Stimulated activated effector memory CD8-positive, alpha-beta T cell treated with anti-CD3 and anti-CD28 coated beads, Interleukin-12 subunit alpha, Interleukin-12 subunit beta, amount 100 ng/mL, for 72 hours (primary cell): ENCODE results near the gene ADAMTS20.
A peak's percentile ranks its signal among the peaks of the same experiment; 100 is the strongest.

ENCODE experiments used
- ATAC-seq: fragments of 150-1000 bp; cut with Tn5 transposase; 2 replicates; pipeline ENCODE4 v1.10.0; 2021
- DNase-seq, 2 donors: peaks; one replicate each; pipeline ENCODE4 v3.0.0; 2021 to 2022; ENCODE audit warnings: low spot score in 2 of 2
- H3K27ac Mint-ChIP-seq: one replicate; pipeline ENCODE4 v1.8.0; 2022; ENCODE audit warnings: mild to moderate bottlenecking, mixed read lengths
- H3K36me3 Mint-ChIP-seq: one replicate; pipeline ENCODE4 v1.8.0; 2022; ENCODE audit warnings: mild to moderate bottlenecking, mixed read lengths
- H3K4me1 Mint-ChIP-seq: one replicate; pipeline ENCODE4 v1.8.0; 2022; ENCODE audit warnings: mixed read lengths
- H3K4me3 Mint-ChIP-seq: one replicate; pipeline ENCODE4 v1.8.0; 2022; ENCODE audit warnings: mild to moderate bottlenecking, mixed read lengths
- H3K9me3 Mint-ChIP-seq: one replicate; pipeline ENCODE4 v1.8.0; 2022; ENCODE audit warnings: mixed read lengths

The ADAMTS20 gene

GRCh38 chr12:43551971-43552559 lies at the start of gene ADAMTS20:
TSS of gene ADAMTS20 (minus strand) at chr12:43552203. CDS start at chr12:43551921, 282 bp downstream.
- Mint-ChIP-seq H3K4me1 (no peaks in the 10 kb centered on the region), H3K36me3 (no peaks in the 10 kb centered on the region), H3K4me3 (no peak within 1 kb of the TSS), H3K27ac (no peak within 1 kb of the TSS), H3K9me3 (peaks cover 11% of the 10 kb centered on the region)
- no peak for DNase-seq
- no peak for ATAC-seq

DNA sequence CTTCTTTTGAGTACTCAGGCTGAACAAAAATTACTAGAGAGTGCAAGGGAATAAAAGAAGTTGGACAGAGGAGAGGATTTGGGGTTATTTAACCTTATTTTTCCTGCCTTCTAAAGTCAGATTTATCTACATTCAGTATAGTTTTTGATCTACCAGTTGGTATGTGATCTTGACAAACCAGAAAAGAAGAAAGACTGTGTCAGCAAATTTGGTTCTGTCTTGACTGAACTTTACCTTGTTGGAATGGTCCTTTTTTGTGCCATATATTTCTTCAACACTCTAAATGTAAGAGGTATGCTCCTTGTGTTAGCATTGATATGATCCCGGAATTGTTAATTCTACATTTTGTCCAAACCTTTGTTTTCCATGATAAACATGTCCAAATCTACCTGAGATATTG lies 47.7 kb upstream of the ADAMTS20 start:
- Mint-ChIP-seq H3K36me3 (no peaks in the 10 kb centered on the region), H3K9me3 (no peaks in the 10 kb centered on the region), H3K4me1 (no peaks in the 10 kb centered on the region), H3K27ac (no peak overlapping the region), H3K4me3 (no peak overlapping the region)
- ATAC-seq (no peak), DNase-seq (no peak)

DNA sequence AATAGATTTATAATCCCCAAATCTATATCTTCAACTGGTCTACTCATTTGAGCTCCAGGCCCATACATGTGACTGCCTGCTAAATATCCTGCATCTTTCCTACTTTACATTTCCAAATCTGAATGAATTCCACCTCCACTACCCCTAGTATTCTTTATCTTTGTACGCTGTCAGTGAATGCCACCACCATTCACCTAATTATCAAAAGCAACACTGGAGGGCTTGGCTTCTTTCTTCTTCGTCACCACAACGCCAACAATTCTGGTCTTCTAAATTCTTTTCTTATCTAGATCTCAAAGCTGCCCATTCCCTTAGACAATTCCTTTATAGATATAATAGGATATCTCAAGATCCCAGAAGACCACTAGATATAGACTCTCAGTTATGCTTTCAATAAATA lies 47.1 kb upstream of the ADAMTS20 start:
- no peak overlapping the region for H3K4me3 Mint-ChIP-seq
- no peaks in the 10 kb centered on the region for H3K9me3 Mint-ChIP-seq
- H3K36me3 Mint-ChIP-seq, result no peaks in the 10 kb centered on the region
- no peak overlapping the region for H3K27ac Mint-ChIP-seq
- ATAC-seq (no peak), DNase-seq (no peak)
- H3K4me1 Mint-ChIP-seq, result no peaks in the 10 kb centered on the region

- DNase-seq (no peak), ATAC-seq (no peak)
- Mint-ChIP-seq H3K36me3 (no peaks in the 10 kb centered on the region), H3K4me1 (no peaks in the 10 kb centered on the region), H3K4me3 (no peak overlapping the region), H3K9me3 (no peaks in the 10 kb centered on the region), H3K27ac (no peak overlapping the region)
Measured at GRCh38 chr12:43590307-43590706, 38.3 kb upstream of the ADAMTS20 start.

- Mint-ChIP-seq H3K9me3 (no peaks in the 10 kb centered on the region), H3K27ac (no peak overlapping the region), H3K4me3 (no peak overlapping the region), H3K36me3 (no peaks in the 10 kb centered on the region), H3K4me1 (no peaks in the 10 kb centered on the region)
- ATAC-seq (no peak), DNase-seq (no peak)
Measured at GRCh38 chr12:43586646-43587245, 34.7 kb upstream of the ADAMTS20 start.

- ATAC-seq (no peak), DNase-seq (no peak)
- H3K27ac Mint-ChIP-seq, result no peak overlapping the region
- H3K9me3 Mint-ChIP-seq, result no peaks in the 10 kb centered on the region
- H3K36me3 Mint-ChIP-seq, result no peaks in the 10 kb centered on the region
- no peak overlapping the region for H3K4me3 Mint-ChIP-seq
- no peaks in the 10 kb centered on the region for H3K4me1 Mint-ChIP-seq
Measured at GRCh38 chr12:43585676-43586075, 33.7 kb upstream of the ADAMTS20 start.

- H3K4me1 Mint-ChIP-seq, result no peaks in the 10 kb centered on the region
- H3K27ac Mint-ChIP-seq, result no peak overlapping the region
- ATAC-seq, result no peak
- H3K4me3 Mint-ChIP-seq, result no peak overlapping the region
- no peak for DNase-seq
- no peaks in the 10 kb centered on the region for H3K36me3 Mint-ChIP-seq
- no peaks in the 10 kb centered on the region for H3K9me3 Mint-ChIP-seq
Measured at GRCh38 chr12:43580601-43581000, 28.6 kb upstream of the ADAMTS20 start.

- no peaks in the 10 kb centered on the region for H3K4me1 Mint-ChIP-seq
- no peaks in the 10 kb centered on the region for H3K36me3 Mint-ChIP-seq
- DNase-seq, result no peak
- H3K27ac Mint-ChIP-seq, result no peak overlapping the region
- no peaks in the 10 kb centered on the region for H3K9me3 Mint-ChIP-seq
- no peak overlapping the region for H3K4me3 Mint-ChIP-seq
- ATAC-seq, result no peak
Measured at GRCh38 chr12:43579206-43579605, 27.2 kb upstream of the ADAMTS20 start.

- Mint-ChIP-seq H3K36me3 (no peaks in the 10 kb centered on the region), H3K4me3 (no peak overlapping the region), H3K9me3 (peaks cover 2% of the 10 kb centered on the region), H3K27ac (no peak overlapping the region), H3K4me1 (no peaks in the 10 kb centered on the region)
- ATAC-seq, result no peak
- no peak for DNase-seq
Measured at GRCh38 chr12:43578782-43579181, 26.8 kb upstream of the ADAMTS20 start.

GRCh38 chr12:43577381-43577780 lies 25.4 kb upstream of the ADAMTS20 start:
- peaks cover 8% of the 10 kb centered on the region for H3K9me3 Mint-ChIP-seq
- no peak overlapping the region for H3K27ac Mint-ChIP-seq
- no peak for ATAC-seq

GRCh38 chr12:43576162-43576561 lies 24.2 kb upstream of the ADAMTS20 start:
- no peak for ATAC-seq
- Mint-ChIP-seq H3K4me1 (no peaks in the 10 kb centered on the region), H3K27ac (no peak overlapping the region), H3K36me3 (no peaks in the 10 kb centered on the region), H3K4me3 (no peak overlapping the region), H3K9me3 (peaks cover 10% of the 10 kb centered on the region)
- DNase-seq, result no peak

More at GRCh38 chr12:43577381-43577780, 25.4 kb upstream of the ADAMTS20 start:
- no peaks in the 10 kb centered on the region for H3K4me1 Mint-ChIP-seq
- no peaks in the 10 kb centered on the region for H3K36me3 Mint-ChIP-seq
- DNase-seq, result no peak
- H3K4me3 Mint-ChIP-seq, result no peak overlapping the region

DNA sequence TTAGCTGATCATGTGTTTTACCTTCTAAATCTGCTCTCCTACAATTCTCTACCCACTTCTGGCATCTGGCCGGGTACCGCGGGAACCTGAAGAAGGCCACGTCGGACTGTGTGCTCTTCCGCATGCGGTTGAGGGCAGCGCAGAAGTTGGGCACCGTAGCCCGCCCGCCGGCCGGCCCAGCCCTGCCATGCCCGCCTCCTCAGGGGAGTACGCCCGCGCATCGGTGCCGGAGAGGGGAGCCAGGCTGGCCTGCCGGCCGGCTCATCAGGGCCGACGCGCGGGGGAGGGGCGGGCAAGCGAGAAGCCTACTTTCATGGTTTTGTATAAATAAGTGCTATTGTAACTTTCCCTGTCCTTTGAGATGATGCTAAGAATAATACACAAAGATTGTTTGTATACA lies 19.9 kb upstream of the ADAMTS20 start:
- H3K36me3 Mint-ChIP-seq, result no peaks in the 10 kb centered on the region
- H3K9me3 Mint-ChIP-seq, result peaks cover 12% of the 10 kb centered on the region
- DNase-seq, result no peak
- ATAC-seq, result no peak
- H3K4me3 Mint-ChIP-seq, result no peak overlapping the region
- H3K27ac Mint-ChIP-seq, result no peak overlapping the region
- no peaks in the 10 kb centered on the region for H3K4me1 Mint-ChIP-seq

- Mint-ChIP-seq H3K36me3 (no peaks in the 10 kb centered on the region), H3K4me1 (no peaks in the 10 kb centered on the region)
Measured at GRCh38 chr12:43556057-43556456, 4.1 kb upstream of the ADAMTS20 start.

GRCh38 chr12:43551279-43551970 lies 578 bp downstream of the ADAMTS20 start:
- peaks cover 9% of the 10 kb centered on the region for H3K9me3 Mint-ChIP-seq
- H3K4me1 Mint-ChIP-seq, result no peaks in the 10 kb centered on the region
- no peak overlapping the region for H3K27ac Mint-ChIP-seq
- no peaks in the 10 kb centered on the region for H3K36me3 Mint-ChIP-seq
- no peak overlapping the region for H3K4me3 Mint-ChIP-seq
- DNase-seq (no peak), ATAC-seq (no peak)

More at GRCh38 chr12:43556057-43556456, 4.1 kb upstream of the ADAMTS20 start:
- ATAC-seq (no peak), DNase-seq (no peak)
- H3K27ac Mint-ChIP-seq, result no peak overlapping the region
- H3K4me3 Mint-ChIP-seq, result no peak overlapping the region
- peaks cover 20% of the 10 kb centered on the region for H3K9me3 Mint-ChIP-seq

GRCh38 chr12:43550831-43551271 lies 1.2 kb downstream of the ADAMTS20 start:
- Mint-ChIP-seq H3K9me3 (peaks cover 5% of the 10 kb centered on the region), H3K36me3 (no peaks in the 10 kb centered on the region), H3K4me3 (no peak overlapping the region), H3K4me1 (no peaks in the 10 kb centered on the region), H3K27ac (no peak overlapping the region)
- ATAC-seq, result peak; percentile 19
- DNase-seq, result no peak

- Mint-ChIP-seq H3K9me3 (no peaks in the 10 kb centered on the region), H3K4me3 (no peak overlapping the region), H3K27ac (no peak overlapping the region), H3K4me1 (no peaks in the 10 kb centered on the region), H3K36me3 (no peaks in the 10 kb centered on the region)
- no peak for DNase-seq
- ATAC-seq, result no peak
Measured at GRCh38 chr12:43544703-43545102, 7.3 kb downstream of the ADAMTS20 start.
